Activated CD4-positive, alpha-beta memory T cell treated with anti-CD3 and anti-CD28 coated beads for 36 hours (primary cell): ENCODE measurements around the gene ZNF791. TPM values are rescaled to one million over a fixed set of nuclear protein-coding genes. Genes with fewer than 3 reads are reported as not detected.
"Not testable (repeated sequence)": the region's sequence is repeated elsewhere in the genome, so short reads cannot be mapped to it uniquely, and the experiment has no call there.

Experiments
- CTCF ChIA-PET: fragments of 350-600 bp; sonication (Branson Sonifier 250); formaldehyde crosslinking; loops from one replicate; lab custom pipeline; 2021; ENCODE audit warnings: antibody characterized with exemption, inconsistent platforms; lab: Charles Lee
- POLR2A ChIA-PET: fragments of 350-600 bp; sonication (Branson Sonifier 250); formaldehyde crosslinking; loops from one replicate; lab custom pipeline; 2021; ENCODE audit warnings: antibody characterized with exemption; lab: Charles Lee
- DNase-seq: peaks from one replicate; pipeline ENCODE4 v3.0.0-alpha.2; 2020
- H3K27ac Mint-ChIP-seq: one replicate; pipeline ENCODE4 v1.8.0; 2021; ENCODE audit warnings: mixed read lengths
- H3K27me3 Mint-ChIP-seq: one replicate; pipeline ENCODE4 v1.8.0; 2021; ENCODE audit warnings: mixed read lengths
- H3K36me3 Mint-ChIP-seq: one replicate; pipeline ENCODE4 v1.8.0; 2021; ENCODE audit warnings: mixed read lengths
- H3K4me1 Mint-ChIP-seq: one replicate; pipeline ENCODE4 v1.8.0; 2021; ENCODE audit warnings: low read depth, mixed read lengths
- H3K4me3 Mint-ChIP-seq: one replicate; pipeline ENCODE4 v1.8.0; 2021; ENCODE audit warnings: mild to moderate bottlenecking, mixed read lengths
- H3K9me3 Mint-ChIP-seq: one replicate; pipeline ENCODE4 v1.8.0; 2021; ENCODE audit warnings: mixed read lengths
- intact Hi-C: fragments of 100-400 bp; cut with micrococcal nuclease; formaldehyde crosslinking; loops from one replicate; pipeline ENCODE4 v1.15.1; 2023
- total RNA-seq, 2 experiments: library from RNA; stranded (reverse); gene quantifications; one replicate each; pipeline ENCODE4 v1.2.3, GENCODE V29; 2021

The ZNF791 gene
- total RNA-seq, 2 experiments from 2014 or later, result 18.2 to 19.1 TPM

GRCh38 chr19:12638611-12639182, 28.0 kb downstream of the ZNF791 start:
- H3K4me3 Mint-ChIP-seq, result no peak overlapping the region
- no peaks in the 10 kb centered on the region for H3K27me3 Mint-ChIP-seq
- POLR2A ChIA-PET, result no interaction called here
- H3K4me1 Mint-ChIP-seq, result peaks cover 18% of the 10 kb centered on the region
- H3K36me3 Mint-ChIP-seq, result peaks cover 4% of the 10 kb centered on the region
- H3K27ac Mint-ChIP-seq, result no peak overlapping the region
- H3K9me3 Mint-ChIP-seq, result no peaks in the 10 kb centered on the region
- no peak for DNase-seq
- intact Hi-C loops, result no loop called here
- CTCF ChIA-PET, result interaction anchor here (1.6 to 2.2 kb wide), 3 partner anchors 35 to 209 kb away, joined by 4 to 18 read pairs (median 9); no protein-coding TSS in a partner anchor

- peak overlapping the region; percentile 59 for H3K27ac Mint-ChIP-seq
- ChIA-PET CTCF (interaction anchor here (0.5 to 2.2 kb wide), 25 partner anchors 9 to 373 kb away, joined by 3 to 18 read pairs (median 4); partner anchors contain the start of genes MAN2B1, WDR83, ZNF490 and ZNF564), POLR2A (interaction anchor here (0.7 to 1.3 kb wide), 5 partner anchors 9 to 72 kb away, joined by 3 to 4 read pairs (median 3); partner anchors contain the start of genes MAN2B1, WDR83, ZNF490 and ZNF791)
- peaks cover 5% of the 10 kb centered on the region for H3K36me3 Mint-ChIP-seq
- DNase-seq, result peak; percentile 94
- H3K9me3 Mint-ChIP-seq, result no peaks in the 10 kb centered on the region
- H3K4me3 Mint-ChIP-seq, result peak overlapping the region; percentile 58
- intact Hi-C loops, result loop anchor here (1.0 kb wide), 2 partner anchors 26 to 76 kb away; partner anchors contain the start of genes MAN2B1 and WDR83
- H3K4me1 Mint-ChIP-seq, result peaks cover 16% of the 10 kb centered on the region
- no peaks in the 10 kb centered on the region for H3K27me3 Mint-ChIP-seq
Observed at GRCh38 chr19:12639901-12640613, 29.3 kb downstream of the ZNF791 start.

GRCh38 chr19:12641456-12641855, 30.7 kb downstream of the ZNF791 start:
- Mint-ChIP-seq H3K4me1 (peaks cover 11% of the 10 kb centered on the region), H3K4me3 (no peak overlapping the region), H3K27ac (no peak overlapping the region), H3K36me3 (peaks cover 8% of the 10 kb centered on the region), H3K9me3 (no peaks in the 10 kb centered on the region), H3K27me3 (no peaks in the 10 kb centered on the region)
- intact Hi-C loops, result no loop called here
- ChIA-PET CTCF (no interaction called here), POLR2A (no interaction called here)
- no peak for DNase-seq

- Mint-ChIP-seq H3K27ac (no peak overlapping the region), H3K9me3 (no peaks in the 10 kb centered on the region), H3K36me3 (peaks cover 13% of the 10 kb centered on the region), H3K27me3 (no peaks in the 10 kb centered on the region), H3K4me3 (no peak overlapping the region), H3K4me1 (peaks cover 9% of the 10 kb centered on the region)
- intact Hi-C loops, result no loop called here
- DNase-seq, result no peak
- CTCF ChIA-PET, result no interaction called here
- POLR2A ChIA-PET, result interaction anchor here (0.6 kb wide), 1 partner anchor 54 kb away, joined by 3 read pairs; no protein-coding TSS in a partner anchor
Observed at GRCh38 chr19:12642506-12642905, 31.8 kb downstream of the ZNF791 start.

- intact Hi-C loops, H3K4me3 Mint-ChIP-seq, H3K4me1 Mint-ChIP-seq, DNase-seq, H3K27me3 Mint-ChIP-seq, POLR2A ChIA-PET, H3K27ac Mint-ChIP-seq, CTCF ChIA-PET, H3K9me3 Mint-ChIP-seq: not testable (repeated sequence)
- peaks cover 17% of the 10 kb centered on the region for H3K36me3 Mint-ChIP-seq
Observed at GRCh38 chr19:12643716-12644115, 33.0 kb downstream of the ZNF791 start.

GRCh38 chr19:12646551-12646950, 35.8 kb downstream of the ZNF791 start:
- ChIA-PET CTCF (no interaction called here), POLR2A (no interaction called here)
- intact Hi-C loops, result no loop called here
- H3K4me3 Mint-ChIP-seq, result no peak overlapping the region
- H3K27ac Mint-ChIP-seq, result peak overlapping the region; percentile 18
- H3K36me3 Mint-ChIP-seq, result peaks cover 24% of the 10 kb centered on the region
- H3K4me1 Mint-ChIP-seq, result no peaks in the 10 kb centered on the region
- DNase-seq, result no peak
- H3K27me3 Mint-ChIP-seq, result no peaks in the 10 kb centered on the region
- no peaks in the 10 kb centered on the region for H3K9me3 Mint-ChIP-seq

- intact Hi-C loops, result no loop called here
- Mint-ChIP-seq H3K4me1 (no peaks in the 10 kb centered on the region), H3K36me3 (peaks cover 28% of the 10 kb centered on the region), H3K27ac (peak overlapping the region; percentile 18), H3K27me3 (no peaks in the 10 kb centered on the region), H3K9me3 (no peaks in the 10 kb centered on the region), H3K4me3 (no peak overlapping the region)
- DNase-seq, result no peak
- ChIA-PET CTCF (no interaction called here), POLR2A (no interaction called here)
Observed at GRCh38 chr19:12647047-12647446, 36.3 kb downstream of the ZNF791 start.

GRCh38 chr19:12647490-12648071, 36.9 kb downstream of the ZNF791 start:
- no peak overlapping the region for H3K27ac Mint-ChIP-seq
- DNase-seq, result peak; percentile 51
- ChIA-PET POLR2A (no interaction called here), CTCF (no interaction called here)
- no peaks in the 10 kb centered on the region for H3K27me3 Mint-ChIP-seq
- no peaks in the 10 kb centered on the region for H3K9me3 Mint-ChIP-seq
- H3K36me3 Mint-ChIP-seq, result peaks cover 28% of the 10 kb centered on the region
- no peaks in the 10 kb centered on the region for H3K4me1 Mint-ChIP-seq
- intact Hi-C loops, result no loop called here
- H3K4me3 Mint-ChIP-seq, result no peak overlapping the region

GRCh38 chr19:12648088-12648487, 37.4 kb downstream of the ZNF791 start:
- CTCF ChIA-PET, result no interaction called here
- no peak overlapping the region for H3K27ac Mint-ChIP-seq
- H3K27me3 Mint-ChIP-seq, result no peaks in the 10 kb centered on the region
- no peak for DNase-seq
- no peaks in the 10 kb centered on the region for H3K9me3 Mint-ChIP-seq
- intact Hi-C loops, result no loop called here
- no peaks in the 10 kb centered on the region for H3K4me1 Mint-ChIP-seq
- no peak overlapping the region for H3K4me3 Mint-ChIP-seq
- POLR2A ChIA-PET, result no interaction called here
- peaks cover 28% of the 10 kb centered on the region for H3K36me3 Mint-ChIP-seq

GRCh38 chr19:12649941-12650340, 39.2 kb downstream of the ZNF791 start:
- Mint-ChIP-seq H3K27ac (no peak overlapping the region), H3K36me3 (peaks cover 26% of the 10 kb centered on the region), H3K9me3 (no peaks in the 10 kb centered on the region), H3K27me3 (no peaks in the 10 kb centered on the region), H3K4me1 (no peaks in the 10 kb centered on the region), H3K4me3 (no peak overlapping the region)
- DNase-seq, result no peak
- ChIA-PET CTCF (no interaction called here), POLR2A (no interaction called here)
- intact Hi-C loops, result no loop called here

GRCh38 chr19:12652219-12652618, 41.5 kb downstream of the ZNF791 start:
- Mint-ChIP-seq H3K9me3 (no peaks in the 10 kb centered on the region), H3K27ac (no peak overlapping the region), H3K4me3 (no peak overlapping the region), H3K27me3 (no peaks in the 10 kb centered on the region), H3K4me1 (no peaks in the 10 kb centered on the region), H3K36me3 (peaks cover 32% of the 10 kb centered on the region)
- intact Hi-C loops, result no loop called here
- ChIA-PET POLR2A (no interaction called here), CTCF (no interaction called here)
- no peak for DNase-seq

GRCh38 chr19:12655546-12655945, 44.8 kb downstream of the ZNF791 start:
- intact Hi-C loops, result no loop called here
- Mint-ChIP-seq H3K27me3 (no peaks in the 10 kb centered on the region), H3K36me3 (peaks cover 43% of the 10 kb centered on the region), H3K9me3 (no peaks in the 10 kb centered on the region), H3K4me1 (no peaks in the 10 kb centered on the region), H3K27ac (no peak overlapping the region), H3K4me3 (no peak overlapping the region)
- POLR2A ChIA-PET, result no interaction called here
- CTCF ChIA-PET, result interaction anchor here (0.6 kb wide), 1 partner anchor 15 kb away, joined by 3 read pairs; no protein-coding TSS in a partner anchor
- no peak for DNase-seq
